Fibroblast of gingiva (primary cell): ENCODE results near the gene SYT8.

Experiments used
- DNase-seq: peaks from one replicate; pipeline ENCODE4 v3.0.0-alpha.2; 2011; ENCODE audit warnings: low read depth

SYT8 gene

GRCh38 chr11:1817511-1817910 is 17.3 kb upstream of the SYT8 start:
- no peak for DNase-seq

- no peak for DNase-seq
These were observed 15.7 kb upstream of the SYT8 start for GRCh38 chr11:1819074-1819473.

GRCh38 chr11:1820463-1821325 is 14.1 kb upstream of the SYT8 start:
- DNase-seq, result no peak

GRCh38 chr11:1821562-1821961 is 13.2 kb upstream of the SYT8 start:
- DNase-seq, result no peak

GRCh38 chr11:1822648-1823375 is 12.0 kb upstream of the SYT8 start:
- no peak for DNase-seq

- DNase-seq, result no peak
These were observed 11.2 kb upstream of the SYT8 start for GRCh38 chr11:1823376-1824220.

- DNase-seq, result no peak
These were observed 10.4 kb upstream of the SYT8 start for GRCh38 chr11:1824221-1825038.

GRCh38 chr11:1825039-1825740 is 9.6 kb upstream of the SYT8 start:
- DNase-seq, result no peak

- no peak for DNase-seq
These were observed 8.9 kb upstream of the SYT8 start for GRCh38 chr11:1825785-1826451.

- DNase-seq, result peak; percentile 79
These were observed 8.2 kb upstream of the SYT8 start for GRCh38 chr11:1826552-1827094.

- DNase-seq, result peak; percentile 83
These were observed 7.5 kb upstream of the SYT8 start for GRCh38 chr11:1827095-1827813.

GRCh38 chr11:1827931-1828330 is 6.9 kb upstream of the SYT8 start:
- DNase-seq, result no peak

GRCh38 chr11:1828542-1828941 is 6.2 kb upstream of the SYT8 start:
- no peak for DNase-seq

GRCh38 chr11:1829039-1829820 is 5.6 kb upstream of the SYT8 start:
- peak; percentile 61 for DNase-seq

- no peak for DNase-seq
These were observed 4.8 kb upstream of the SYT8 start for GRCh38 chr11:1830004-1830321.

GRCh38 chr11:1830322-1831223 is 4.2 kb upstream of the SYT8 start:
- DNase-seq, result no peak

GRCh38 chr11:1831338-1832210 is 3.2 kb upstream of the SYT8 start:
- DNase-seq, result no peak
